Middle frontal gyrus (tissue), 1 donor: Measurements from ENCODE around the gene PDE2A.

Source experiments
- DNase-seq: peaks from one replicate; pipeline ENCODE4 v3.0.0-alpha.2; 2015; ENCODE audit warnings: low spot score; ENCODE audit errors: extremely low spot score

Gene PDE2A

GRCh38 chr11:72591785-72592502 lies 82.3 kb downstream of the PDE2A start:
- peak; percentile 44 for DNase-seq

DNA sequence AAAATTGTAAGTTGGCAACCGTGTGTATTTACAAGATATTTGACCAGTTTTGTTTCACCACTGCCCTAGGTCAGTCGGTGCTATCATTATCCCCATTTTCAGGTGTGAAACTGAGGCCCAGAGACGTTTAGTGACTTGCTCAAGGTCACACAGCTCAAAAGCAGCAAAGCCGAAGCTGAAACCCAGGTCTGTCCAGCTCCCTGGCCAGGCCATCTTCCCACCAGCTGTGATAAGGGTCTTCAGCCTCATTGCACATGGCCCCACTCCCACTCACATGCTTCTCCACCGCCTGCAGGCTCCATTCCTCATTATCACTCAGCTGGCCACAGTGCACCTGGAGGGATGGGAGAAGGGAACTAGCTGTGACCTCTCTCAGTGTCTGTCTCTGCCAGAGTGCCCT lies 83.2 kb downstream of the PDE2A start:
- no peak for DNase-seq

GRCh38 chr11:72589802-72590761 lies 84.1 kb downstream of the PDE2A start:
- no peak for DNase-seq

GRCh38 chr11:72588421-72589410 lies 85.5 kb downstream of the PDE2A start:
- DNase-seq, result no peak

- no peak for DNase-seq
These were observed 86.5 kb downstream of the PDE2A start for GRCh38 chr11:72587696-72588095.

DNA sequence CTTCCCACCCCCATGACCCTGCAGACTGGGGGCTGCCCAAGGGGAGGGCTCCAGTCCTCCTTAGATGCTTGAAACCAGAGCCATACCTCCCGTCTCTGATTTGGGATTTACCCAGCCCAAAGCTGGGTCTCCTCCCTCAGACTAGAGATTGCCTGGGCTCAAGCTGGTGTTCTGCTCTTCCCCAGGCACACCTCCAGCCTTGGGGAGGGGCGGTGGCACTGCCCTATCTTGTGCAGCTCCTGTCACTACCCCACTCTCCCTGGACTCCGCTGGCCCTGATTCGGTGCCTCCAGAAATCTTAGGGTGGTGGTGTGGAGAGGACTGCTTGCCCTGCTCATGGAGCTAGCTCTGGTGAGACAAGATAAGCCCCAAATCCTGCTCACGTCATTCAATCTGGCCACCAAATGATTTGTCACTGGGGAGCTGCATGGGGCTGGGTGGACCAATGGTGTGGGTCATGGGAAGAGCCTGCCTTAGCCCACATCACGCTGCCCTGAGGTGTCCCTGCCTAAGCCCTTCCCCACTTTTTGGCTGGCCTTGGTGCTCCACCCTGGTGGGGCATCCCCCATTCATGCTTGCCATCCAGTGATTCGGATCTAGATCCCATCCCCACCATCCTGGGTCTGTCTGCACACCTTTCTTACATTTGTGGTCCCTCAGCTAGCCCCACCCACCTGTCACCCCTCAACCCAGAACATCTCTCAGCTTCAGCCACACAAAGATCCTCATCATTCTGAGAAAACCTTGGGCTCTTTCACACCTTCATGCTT lies 87.7 kb downstream of the PDE2A start:
- no peak for DNase-seq

DNA sequence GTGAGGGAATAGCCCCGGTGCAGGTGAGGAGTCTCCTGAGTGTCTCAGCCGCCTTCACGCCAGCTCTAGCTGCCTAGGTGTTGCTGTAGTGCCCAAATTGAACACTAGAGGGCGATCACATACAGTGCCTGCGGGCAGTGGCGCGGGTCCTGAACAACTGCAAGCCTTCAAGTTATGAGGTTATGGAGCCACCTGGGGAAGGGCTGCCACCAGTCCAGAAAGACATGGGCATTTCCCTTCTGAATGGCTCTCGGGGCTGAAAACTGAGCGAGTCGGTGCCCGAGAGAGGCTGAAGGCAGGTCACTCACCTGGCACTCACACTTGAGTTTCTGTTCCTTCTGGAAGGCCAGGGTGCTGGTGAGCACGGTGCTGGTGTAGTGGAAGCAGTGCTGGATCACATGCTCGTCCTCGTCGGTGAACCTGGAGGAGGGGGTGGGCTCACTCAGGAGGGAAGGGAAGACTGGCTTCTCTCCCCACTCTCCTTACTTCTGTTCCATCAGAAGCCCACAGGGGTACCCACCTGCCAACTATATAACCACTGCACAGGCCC lies 88.4 kb downstream of the PDE2A start:
- no peak for DNase-seq

- no peak for DNase-seq
These were observed 89.2 kb downstream of the PDE2A start for GRCh38 chr11:72584939-72585597.

DNA sequence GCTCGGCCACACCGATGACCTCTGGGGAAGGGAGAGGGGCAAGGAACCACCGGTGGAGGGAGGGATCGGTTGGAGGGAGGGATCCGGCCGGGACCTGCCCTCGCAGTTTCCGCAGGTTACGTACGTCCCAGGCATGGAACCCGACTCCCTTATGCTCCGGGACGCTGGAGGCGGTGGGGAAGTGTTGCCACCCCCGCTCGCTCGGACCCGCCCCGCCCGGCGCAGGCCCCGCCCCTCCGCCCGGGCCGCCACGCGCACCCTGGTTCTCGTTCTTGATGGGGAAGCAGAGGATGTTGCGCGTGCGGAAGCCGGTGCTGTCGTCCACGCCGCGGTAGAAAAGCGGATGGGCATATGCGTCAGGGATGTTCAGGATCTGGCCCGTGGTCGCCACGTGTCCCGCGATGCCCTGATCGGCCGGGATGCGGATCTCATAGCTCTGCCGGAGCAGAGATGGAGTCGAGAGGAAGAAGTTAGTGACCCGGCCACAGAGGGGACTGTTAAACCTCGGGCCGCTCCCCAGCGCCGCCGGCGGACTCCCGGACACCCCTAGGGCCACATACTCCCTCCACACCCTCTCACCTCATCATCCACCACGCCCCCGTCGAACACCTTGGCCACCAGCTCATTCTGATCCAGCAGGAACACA lies 89.8 kb downstream of the PDE2A start:
- DNase-seq, result no peak

DNA sequence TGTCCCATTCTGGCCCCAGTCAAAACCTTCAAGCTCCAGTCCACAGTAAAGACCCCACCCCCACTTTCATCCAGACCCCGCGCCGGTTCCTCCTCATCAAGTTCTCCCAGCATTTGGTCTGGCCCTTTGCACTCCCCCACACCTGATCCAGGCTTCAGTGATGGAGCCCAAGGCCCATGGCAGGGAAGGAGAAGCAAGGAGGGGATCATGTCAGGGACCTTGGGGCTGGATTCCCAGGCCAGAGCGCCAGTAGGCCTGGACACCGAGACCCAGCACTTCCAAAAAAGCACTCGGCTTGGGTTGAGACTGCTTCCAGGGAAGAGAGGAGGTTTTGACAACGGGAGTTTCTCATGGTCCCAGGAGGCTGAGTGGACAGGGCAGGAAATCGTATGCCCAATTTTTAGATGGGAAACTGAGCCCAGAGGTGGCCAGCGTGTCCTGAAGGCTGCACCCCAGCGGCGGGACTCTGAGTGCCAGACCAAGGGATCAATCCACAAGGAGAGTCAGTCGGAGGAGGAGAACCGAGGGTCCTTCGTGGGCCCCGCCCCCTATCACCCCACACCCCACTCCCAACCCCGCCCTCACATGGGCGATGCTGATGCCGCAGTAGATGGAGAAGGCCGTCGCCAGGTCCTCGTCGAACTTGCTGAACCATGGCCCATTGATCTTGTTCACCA lies 90.5 kb downstream of the PDE2A start:
- DNase-seq, result no peak

DNA sequence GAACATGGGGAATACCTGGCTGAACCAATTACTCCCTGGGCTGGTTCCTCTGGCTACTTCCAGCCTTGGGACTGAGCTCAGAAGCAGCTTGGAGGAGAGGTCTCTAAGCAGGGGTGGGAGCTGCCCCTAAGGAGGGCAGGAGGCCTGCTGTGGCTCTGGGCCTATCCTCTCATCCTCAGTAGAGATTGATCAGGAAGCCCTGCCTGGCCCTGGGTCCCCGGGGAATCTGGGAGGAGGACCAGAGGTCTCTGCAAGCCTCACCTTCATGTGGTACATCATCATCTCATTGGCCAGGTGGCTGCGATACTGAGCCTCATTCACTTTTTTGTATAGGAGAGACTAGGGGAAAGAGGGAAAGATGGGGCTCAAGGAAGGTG lies 91.1 kb downstream of the PDE2A start:
- no peak for DNase-seq

DNA sequence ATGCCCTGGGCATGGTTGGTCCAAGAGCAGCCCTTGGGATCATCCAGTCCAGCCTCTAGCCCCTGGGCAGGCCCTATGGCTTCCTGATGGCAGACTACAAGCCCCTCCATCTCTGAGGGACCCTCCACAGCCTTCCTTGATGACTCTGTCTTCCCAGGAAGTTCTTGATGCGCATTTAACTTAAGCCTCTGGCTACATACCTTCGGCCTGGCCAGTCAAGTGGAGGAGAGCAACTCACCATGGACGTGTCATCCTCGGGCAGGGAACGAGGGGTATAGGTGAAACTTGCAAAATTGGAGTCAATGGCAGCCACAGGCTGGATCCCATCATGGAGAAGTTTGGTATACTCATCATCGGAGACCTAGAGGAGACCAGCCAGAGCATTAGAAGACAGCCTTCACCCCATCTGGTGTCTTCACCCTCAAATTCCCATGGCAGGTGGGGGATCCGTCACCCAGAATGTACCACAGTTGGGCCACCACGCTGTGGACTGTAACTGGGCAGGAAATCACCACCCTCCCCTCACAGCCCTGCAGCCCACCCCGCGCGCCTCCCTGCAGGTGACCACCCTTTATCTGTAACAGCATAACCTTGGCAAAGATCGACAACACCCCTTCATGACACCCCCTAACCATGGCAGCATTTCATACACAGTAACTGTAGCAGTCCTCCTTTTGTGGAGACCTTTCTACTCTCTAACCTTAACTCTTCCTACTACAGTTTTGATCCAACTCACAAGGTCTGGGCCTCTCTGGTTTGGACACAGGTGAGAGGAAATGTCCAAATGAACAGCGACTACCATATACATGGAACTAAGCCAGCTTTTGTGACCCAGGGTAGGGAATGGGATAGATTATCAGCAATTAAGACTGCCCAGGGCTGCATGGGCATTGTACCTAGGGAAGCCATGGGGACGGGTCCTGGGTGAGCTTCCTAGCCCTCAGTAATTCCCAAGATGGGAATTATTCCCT lies 91.7 kb downstream of the PDE2A start:
- no peak for DNase-seq

- DNase-seq, result no peak
These were observed 93.2 kb downstream of the PDE2A start for GRCh38 chr11:72581067-72581466.

GRCh38 chr11:72580642-72580950 lies 93.6 kb downstream of the PDE2A start:
- DNase-seq, result no peak

DNA sequence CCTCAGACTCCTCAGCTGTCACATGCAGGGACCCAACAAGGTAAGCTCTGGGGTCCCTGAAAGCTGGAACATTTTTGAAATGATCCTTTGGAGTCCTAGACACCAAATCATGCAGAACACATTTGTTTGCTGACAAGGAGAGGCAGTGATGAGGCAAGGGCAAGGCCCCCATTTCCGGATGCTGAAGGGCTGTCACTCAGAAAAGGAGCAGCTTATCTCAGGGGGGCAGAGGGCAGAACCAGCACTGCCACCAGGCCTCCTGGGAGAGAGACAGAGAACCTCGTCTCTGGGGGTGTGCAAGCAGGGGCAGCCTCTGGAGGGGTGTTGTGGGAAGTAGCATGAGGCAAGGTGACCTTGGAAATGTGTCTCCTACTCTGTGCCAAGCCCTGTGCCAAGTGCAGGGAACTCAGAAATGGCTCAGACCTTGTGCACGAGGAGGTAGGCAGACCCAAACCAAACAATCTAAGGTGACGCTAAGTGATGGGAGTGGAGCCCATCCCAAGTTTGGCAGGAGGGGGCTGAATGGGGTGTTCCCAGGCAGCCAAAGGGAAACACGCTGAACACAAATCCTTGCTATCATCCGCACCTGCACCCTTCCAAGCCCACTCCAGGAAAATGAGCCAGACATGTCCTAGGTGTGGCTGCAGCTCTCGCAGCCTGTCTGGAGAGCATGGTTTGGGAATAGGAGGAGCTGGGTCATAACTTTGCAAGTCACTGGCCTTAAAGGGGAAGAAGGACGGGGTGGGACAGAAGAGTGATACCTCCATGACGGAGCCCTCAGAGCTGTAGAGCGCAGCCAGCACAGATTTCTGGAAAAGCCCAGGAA lies 94.2 kb downstream of the PDE2A start:
- no peak for DNase-seq

DNA sequence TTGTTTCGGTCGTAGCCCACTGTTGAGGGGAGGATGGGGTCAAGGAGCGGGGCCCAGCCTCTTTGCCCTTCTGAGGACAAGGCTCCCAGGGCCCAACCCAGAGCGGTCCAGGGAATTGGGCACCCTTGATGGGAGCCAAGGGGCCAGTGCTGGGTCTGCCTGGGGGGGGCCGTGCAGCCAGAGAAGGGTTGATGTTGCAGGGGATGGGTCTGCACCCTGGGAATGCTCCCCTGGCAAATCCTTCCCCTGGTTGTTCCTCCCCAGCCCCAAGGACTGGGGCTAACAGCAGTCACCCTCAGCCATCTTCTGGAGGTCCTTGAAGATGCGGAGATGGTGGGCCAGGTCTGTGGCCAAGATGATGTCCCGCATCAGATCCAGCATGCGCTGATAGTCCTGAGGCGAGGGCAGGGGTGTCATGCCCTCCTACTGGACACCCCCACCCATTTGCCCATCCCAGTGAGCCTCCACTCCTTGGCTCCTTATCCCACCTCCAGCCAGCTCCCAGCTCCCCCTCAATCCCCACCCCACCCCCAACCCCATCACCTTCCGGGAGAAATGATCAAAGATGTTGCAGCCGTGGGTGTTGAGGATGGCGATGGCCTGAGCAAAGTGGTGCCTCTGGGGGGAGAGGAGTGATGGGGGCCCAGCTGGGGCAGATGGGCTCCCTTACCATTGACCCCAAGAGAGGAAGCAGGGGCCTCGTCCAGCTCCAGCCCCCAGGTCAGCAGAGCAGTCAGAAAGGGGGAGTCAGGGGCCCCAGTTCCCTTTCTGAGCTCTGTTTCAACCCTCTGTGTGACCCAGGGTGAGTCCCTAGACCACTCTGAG lies 95.0 kb downstream of the PDE2A start:
- no peak for DNase-seq
